Testis (tissue), 3 donors: ENCODE measurements around the gene SPECC1L. TPM values are rescaled to one million over a fixed set of nuclear protein-coding genes. Genes with fewer than 3 reads are reported as not detected.
"Not testable (repeated sequence)": the region's sequence is repeated elsewhere in the genome, so short reads cannot be mapped to it uniquely, and the experiment has no call there.

ENCODE experiments used
- DNase-seq: peaks from one replicate; pipeline ENCODE4 v3.0.0-alpha.2; 2019
- H3K27ac ChIP-seq, 2 donors: fragments of 200-600 bp; sonication (generic); one replicate each; pipeline ENCODE4 v1.5.1; 2019
- H3K27me3 ChIP-seq: fragments of 200-600 bp; sonication (generic); one replicate; pipeline ENCODE4 v1.5.1; 2019
- H3K36me3 ChIP-seq: fragments of 200-600 bp; sonication (generic); one replicate; pipeline ENCODE4 v1.5.1; 2017; ENCODE audit warnings: low read depth; ENCODE audit errors: missing control alignments
- H3K4me1 ChIP-seq: fragments of 200-600 bp; sonication (generic); one replicate; pipeline ENCODE4 v1.5.1; 2019
- H3K4me3 ChIP-seq, 2 donors: fragments of 200-600 bp; sonication (generic); one replicate each; pipeline ENCODE4 v1.5.1; 2017 to 2019
- H3K9me3 ChIP-seq: fragments of 200-600 bp; sonication (generic); one replicate; pipeline ENCODE4 v1.5.1; 2017
- CTCF ChIP-seq, 3 experiments: fragments of 450-650 bp in 2 of 3; fragments of 200-600 bp in 1 of 3; sonication (generic) in 1 of 3; IDR thresholded peaks; one replicate each; pipeline ENCODE4 v1.5.1; 2016 to 2019; ENCODE audit warnings: antibody characterized with exemption in 3 of 3, mild to moderate bottlenecking in 2 of 3, moderate library complexity in 1 of 3
- POLR2A ChIP-seq: fragments of 450-650 bp; IDR thresholded peaks from one replicate; pipeline ENCODE4 v1.6.1; 2017; ENCODE audit warnings: antibody characterized with exemption, mild to moderate bottlenecking, moderate library complexity
- WGBS, 2 donors: methylation state at CpG; one replicate each; pipeline ENCODE4 v1.1.5; 2018; 5-methylcytosine and 5-hydroxymethylcytosine counted together
- intact Hi-C: fragments of 100-400 bp; cut with DNase I; formaldehyde crosslinking; loops from one replicate; pipeline ENCODE4 v1.15.1; 2023; ENCODE audit warnings: low total_unique reads
- polyA plus RNA-seq: library from polyadenylated mRNA; stranded (reverse); fragments of 350-450 nt; fragmentation: Illumina TruSeq; extraction: RNeasy Lipid Tissue Mini Kit (QIAGEN cat#74804); gene quantifications from one replicate; pipeline ENCODE4 v1.2.3, GENCODE V29; 2014; ENCODE audit warnings: low read depth, low replicate concordance; ENCODE audit not compliant: insufficient read depth
- total RNA-seq, 2 donors: library from RNA; depleted of rRNA; stranded (reverse); fragments of >200 nt; gene quantifications; one replicate each; pipeline ENCODE4 v1.2.3, GENCODE V29; 2016

Gene SPECC1L
- total and polyA plus RNA-seq, 3 donors from 2014 or later = 70.0 to 83.6 (median 82.3) TPM

GRCh38 chr22:24315367-24315966 lies 44.8 kb downstream of the SPECC1L start:
- Histone ChIP-seq H3K9me3 (no peaks in the 10 kb centered on the region), H3K4me3 (no peak overlapping the region), H3K36me3 (no peaks in the 10 kb centered on the region), H3K27me3 (no peaks in the 10 kb centered on the region), H3K27ac (no peak overlapping the region), H3K4me1 (no peaks in the 10 kb centered on the region)
- no peak for TF ChIP-seq CTCF (IDR thresholded peaks at IDR 0.05)
- no peak for TF ChIP-seq POLR2A
- WGBS, 2 donors = 66 to 71% methylated on average over 2 of the region's 2 CpGs
- intact Hi-C loops = no loop called here
- no peak for DNase-seq

- H3K27ac ChIP-seq, H3K36me3 ChIP-seq, intact Hi-C loops, H3K9me3 ChIP-seq, H3K4me3 ChIP-seq, DNase-seq, H3K4me1 ChIP-seq, H3K27me3 ChIP-seq: not testable (repeated sequence)
- WGBS, 2 donors = 54 to 67% methylated on average over 4 to 6 of the region's 6 CpGs
Measured at GRCh38 chr22:24316264-24316663, 45.6 kb downstream of the SPECC1L start.

- H3K27ac ChIP-seq, H3K27me3 ChIP-seq, H3K4me3 ChIP-seq, H3K9me3 ChIP-seq, DNase-seq, H3K4me1 ChIP-seq, H3K36me3 ChIP-seq, intact Hi-C loops: not testable (repeated sequence)
- WGBS, 2 donors = 96% methylated on average over 14 of the region's 30 CpGs; no CpG with 5 or more reads in 1 of the 2 donors
Measured at GRCh38 chr22:24317511-24317910, 46.9 kb downstream of the SPECC1L start.

GRCh38 chr22:24319451-24319850 lies 48.8 kb downstream of the SPECC1L start:
- no peak for DNase-seq
- no peak overlapping the region for H3K4me3 ChIP-seq
- TF ChIP-seq CTCF (IDR thresholded peaks at IDR 0.05) = no peak
- no peak for TF ChIP-seq POLR2A
- intact Hi-C loops = no loop called here
- H3K9me3 ChIP-seq = no peaks in the 10 kb centered on the region
- H3K27me3 ChIP-seq = no peaks in the 10 kb centered on the region
- no peaks in the 10 kb centered on the region for H3K36me3 ChIP-seq
- 93 to 99% methylated on average over 3 of the region's 3 CpGs for WGBS, 2 donors
- H3K27ac ChIP-seq = no peak overlapping the region
- H3K4me1 ChIP-seq = no peaks in the 10 kb centered on the region

GRCh38 chr22:24321999-24322398 lies 51.4 kb downstream of the SPECC1L start:
- DNase-seq = no peak
- intact Hi-C loops = loop anchor here (10.0 kb wide), 1 partner anchor 183 kb away; no protein-coding TSS in a partner anchor
- H3K36me3 ChIP-seq = no peaks in the 10 kb centered on the region

More at GRCh38 chr22:24321999-24322398, 51.4 kb downstream of the SPECC1L start:
- TF ChIP-seq CTCF (IDR thresholded peaks at IDR 0.05) (no peak), POLR2A (no peak)
- H3K27ac ChIP-seq = no peak overlapping the region
- no peaks in the 10 kb centered on the region for H3K9me3 ChIP-seq
- no peak overlapping the region for H3K4me3 ChIP-seq
- H3K27me3 ChIP-seq = no peaks in the 10 kb centered on the region
- no peaks in the 10 kb centered on the region for H3K4me1 ChIP-seq
- WGBS, 2 donors = 95% methylated on average over 10 to 13 of the region's 13 CpGs
